ENCODE measurements around the gene MLLT11. TPM values are rescaled to one million over a fixed set of nuclear protein-coding genes. Genes with fewer than 3 reads are reported as not detected.

The MLLT11 gene
- total RNA-seq, 4 donors from 2014 or later: 0.16 to 1.8 (median 1.1) TPM

GRCh38 chr1:151106894-151107293 is 46.7 kb downstream of the MLLT11 start:
- H3K9me3 ChIP-seq: no peaks in the 10 kb centered on the region
- H3K4me1 ChIP-seq: no peaks in the 10 kb centered on the region
- H3K4me3 ChIP-seq: no peak overlapping the region
- ATAC-seq: no peak
- 60 to 64% methylated on average over 2 of the region's 2 CpGs for WGBS, 2 donors (ENCODE audit: low coverage in 1 of 2)
- H3K27ac ChIP-seq: no peak overlapping the region
- TF ChIP-seq POLR2AphosphoS5 (IDR thresholded peaks at IDR 0.05): no peak
- no peak for TF ChIP-seq CTCF (IDR thresholded peaks at IDR 0.05)
- no peak for TF ChIP-seq POLR2A (IDR thresholded peaks at IDR 0.05)
- no peak for TF ChIP-seq EP300 (IDR thresholded peaks at IDR 0.05)
- peaks cover 0 to 81% of the 10 kb centered on the region in 2 donors for H3K36me3 ChIP-seq
- no peaks in the 10 kb centered on the region for H3K27me3 ChIP-seq

- Histone ChIP-seq H3K36me3 (peaks cover 0 to 90% of the 10 kb centered on the region in 2 donors), H3K9me3 (no peaks in the 10 kb centered on the region), H3K27ac (no peak overlapping the region), H3K4me1 (no peaks in the 10 kb centered on the region), H3K27me3 (no peaks in the 10 kb centered on the region), H3K4me3 (no peak overlapping the region)
- TF ChIP-seq POLR2A (IDR thresholded peaks at IDR 0.05) (no peak), EP300 (IDR thresholded peaks at IDR 0.05) (no peak), POLR2AphosphoS5 (IDR thresholded peaks at IDR 0.05) (no peak), CTCF (IDR thresholded peaks at IDR 0.05) (no peak)
- ATAC-seq: no peak
- 91 to 93% methylated on average over 3 to 4 of the region's 5 CpGs for WGBS, 2 donors (ENCODE audit: low coverage in 1 of 2)
These were observed 48.1 kb downstream of the MLLT11 start for GRCh38 chr1:151108331-151108730.

GRCh38 chr1:151113877-151114276 is 53.7 kb downstream of the MLLT11 start:
- Histone ChIP-seq H3K4me1 (no peaks in the 10 kb centered on the region), H3K27me3 (no peaks in the 10 kb centered on the region), H3K36me3 (peaks cover 0 to 91% of the 10 kb centered on the region in 2 donors), H3K4me3 (no peak overlapping the region), H3K27ac (no peak overlapping the region), H3K9me3 (no peaks in the 10 kb centered on the region)
- TF ChIP-seq EP300 (IDR thresholded peaks at IDR 0.05): no peak
- no peak for TF ChIP-seq CTCF (IDR thresholded peaks at IDR 0.05)
- no peak for TF ChIP-seq POLR2A (IDR thresholded peaks at IDR 0.05)
- no peak for TF ChIP-seq POLR2AphosphoS5 (IDR thresholded peaks at IDR 0.05)
- WGBS, 2 donors (ENCODE audit: low coverage in 1 of 2): 100% methylated on average over 2 to 3 of the region's 5 CpGs
- ATAC-seq: no peak

Small RNA genes lying within 50 kb of the gene (small RNA-seq; reads per million reads assigned to genes)
- gene RNU6-884P: 0 reads per million in 4 donors

Other genes with a start within 250 kb of the MLLT11 start
- gene ARNT, start 183.8 kb upstream of the MLLT11 start, total RNA-seq: 10 to 100 TPM; 43.2 to 53.2 (median 50.2) TPM
- not detected for gene CTXND2, start 173.3 kb upstream of the MLLT11 start, total RNA-seq
- 10 to 100 TPM; 21.9 to 32.2 (median 28.7) TPM for gene SETDB1, start 134.0 kb upstream of the MLLT11 start, total RNA-seq
- gene CERS2, start 85.6 kb upstream of the MLLT11 start, total RNA-seq: 100 to 1,000 TPM in 3 of 4 donors, 10 to 100 TPM in 1; 98.3 to 142 (median 127) TPM
- gene ANXA9, start 78.1 kb upstream of the MLLT11 start, total RNA-seq: under 1 TPM in 1 of 4 donors, not detected in 3; 0.31 TPM
- gene MINDY1, start 53.5 kb upstream of the MLLT11 start, total RNA-seq: 10 to 100 TPM; 21.2 to 39.2 (median 33.2) TPM
- 10 to 100 TPM; 24.2 to 28.9 (median 26.7) TPM for gene PRUNE1, start 51.9 kb upstream of the MLLT11 start, total RNA-seq
- gene BNIPL, start 23.8 kb upstream of the MLLT11 start, total RNA-seq: 1 to 10 TPM in 1 of 4 donors, under 1 TPM in 3; 0.13 to 6.1 (median 0.70) TPM
- 1 to 10 TPM; 3.7 to 9.8 (median 7.0) TPM for gene C1orf56, start 12.6 kb upstream of the MLLT11 start, total RNA-seq
- gene CDC42SE1, start 775 bp upstream of the MLLT11 start, total RNA-seq: 10 to 100 TPM; 51.2 to 56.0 (median 54.4) TPM
- 10 to 100 TPM; 20.6 to 28.5 (median 21.6) TPM for gene GABPB2, start 10.4 kb downstream of the MLLT11 start, total RNA-seq
- gene SEMA6C, start 86.2 kb downstream of the MLLT11 start, total RNA-seq: 10 to 100 TPM in 1 of 4 donors, 1 to 10 TPM in 3; 6.1 to 13.9 (median 8.0) TPM
- gene TNFAIP8L2, start 96.3 kb downstream of the MLLT11 start, total RNA-seq: 1 to 10 TPM in 3 of 4 donors, under 1 TPM in 1; 0.85 to 7.2 (median 4.4) TPM
- 10 to 100 TPM; 14.0 to 28.6 (median 14.4) TPM for gene LYSMD1, start 105.5 kb downstream of the MLLT11 start, total RNA-seq
- gene SCNM1, start 105.7 kb downstream of the MLLT11 start, total RNA-seq: 10 to 100 TPM; 18.7 to 32.0 (median 25.6) TPM
- gene TMOD4, start 115.6 kb downstream of the MLLT11 start, total RNA-seq: 1 to 10 TPM in 1 of 4 donors, not detected in 3; 2.2 TPM
- gene VPS72, start 129.8 kb downstream of the MLLT11 start, total RNA-seq: 10 to 100 TPM; 46.4 to 82.0 (median 66.5) TPM
- gene PIP5K1A, start 138.2 kb downstream of the MLLT11 start, total RNA-seq: 10 to 100 TPM; 42.8 to 80.1 (median 49.9) TPM
- 100 to 1,000 TPM; 163 to 184 (median 171) TPM for gene PSMD4, start 194.3 kb downstream of the MLLT11 start, total RNA-seq
- gene ZNF687, start 221.9 kb downstream of the MLLT11 start, total RNA-seq: 10 to 100 TPM; 18.4 to 27.6 (median 24.4) TPM

Measured in gastroesophageal sphincter (tissue), 4 donors.